Activated CD4-positive, alpha-beta T cell treated with anti-CD3 and anti-CD28 coated beads for 4 hours (primary cell): Measurements from ENCODE around the gene HLCS.
"Not testable (repeated sequence)": the region's sequence is repeated elsewhere in the genome, so short reads cannot be mapped to it uniquely, and the experiment has no call there.

Experiments used
- DNase-seq, 2 donors: peaks; one replicate each; pipeline ENCODE4 v3.0.0-alpha.2; 2020

Gene HLCS

DNA sequence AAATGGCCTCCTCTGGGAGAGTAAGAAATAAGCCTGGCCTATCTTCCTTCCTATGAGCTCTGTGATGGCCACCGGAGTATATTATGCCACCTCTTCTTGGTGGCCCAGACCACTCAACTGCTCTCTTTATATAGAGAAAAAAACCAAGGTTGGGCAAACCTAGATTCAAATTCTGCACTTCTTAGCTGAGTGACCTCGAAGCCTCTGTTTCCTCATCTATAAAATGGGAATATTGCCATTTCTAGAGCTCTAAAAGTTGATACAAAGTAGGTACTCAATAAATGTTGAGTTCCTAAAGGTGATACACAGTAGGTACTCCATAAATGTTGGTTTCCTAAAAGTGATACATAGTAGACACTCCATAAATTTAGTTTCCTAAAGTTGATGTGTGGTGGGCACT is 120.7 kb downstream of the HLCS start:
- DNase-seq, result no peak

DNA sequence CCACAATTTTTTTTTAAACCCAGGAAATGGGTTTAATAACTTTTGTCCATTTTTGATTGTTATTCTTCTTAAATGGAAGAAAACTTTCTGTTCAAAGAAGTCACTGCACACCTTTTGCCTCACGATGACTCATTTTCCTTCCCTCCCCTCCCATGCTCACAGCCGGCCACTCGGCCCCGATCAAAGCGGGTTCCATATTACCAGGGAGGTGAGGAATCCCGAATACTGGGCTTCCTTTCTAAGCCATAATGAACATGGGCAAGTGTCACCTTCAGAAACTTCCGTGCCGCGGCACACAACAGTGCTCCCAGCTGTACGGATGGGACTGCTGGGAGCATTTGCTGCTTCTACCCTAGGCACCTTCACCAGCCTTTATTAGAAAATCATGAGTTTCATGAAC is 121.4 kb downstream of the HLCS start:
- DNase-seq, result no peak

DNA sequence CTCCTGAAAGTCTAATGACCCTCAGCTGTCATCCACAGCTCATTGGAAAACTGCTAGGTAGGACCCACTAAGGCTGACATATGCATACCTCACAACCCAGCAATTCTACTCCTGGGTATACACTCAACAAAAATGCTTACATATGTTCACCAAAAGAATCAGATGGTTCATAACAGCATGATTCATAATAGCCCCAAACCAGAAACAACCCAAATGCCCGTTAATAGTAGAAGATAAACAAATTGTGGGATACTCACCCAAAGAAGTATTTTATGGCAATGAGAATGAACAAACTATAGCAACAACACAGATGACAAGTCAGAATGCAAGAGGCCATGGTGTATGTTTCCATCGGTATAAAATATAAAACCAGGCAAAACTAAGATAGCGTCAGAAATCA is 124.6 kb downstream of the HLCS start:
- DNase-seq, result no peak

DNA sequence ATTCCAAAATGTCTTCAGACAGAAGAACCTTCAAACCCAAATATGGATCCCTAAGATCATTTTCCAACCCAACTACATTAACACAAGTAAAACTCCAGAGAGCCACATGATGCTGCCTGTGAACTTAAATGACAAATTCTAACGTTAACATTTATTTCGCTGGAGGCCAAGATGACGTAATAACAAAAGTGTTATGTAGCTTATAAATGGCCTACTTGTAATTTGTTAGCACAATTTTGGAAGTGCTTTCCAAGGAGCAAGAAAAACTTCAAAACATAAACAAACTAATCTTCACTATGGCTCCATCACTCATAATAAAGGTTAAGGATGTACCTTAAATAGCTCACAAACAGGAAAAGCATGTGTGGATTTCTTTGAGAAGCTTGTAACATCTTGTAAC is 126.7 kb downstream of the HLCS start:
- DNase-seq, result no peak

DNA sequence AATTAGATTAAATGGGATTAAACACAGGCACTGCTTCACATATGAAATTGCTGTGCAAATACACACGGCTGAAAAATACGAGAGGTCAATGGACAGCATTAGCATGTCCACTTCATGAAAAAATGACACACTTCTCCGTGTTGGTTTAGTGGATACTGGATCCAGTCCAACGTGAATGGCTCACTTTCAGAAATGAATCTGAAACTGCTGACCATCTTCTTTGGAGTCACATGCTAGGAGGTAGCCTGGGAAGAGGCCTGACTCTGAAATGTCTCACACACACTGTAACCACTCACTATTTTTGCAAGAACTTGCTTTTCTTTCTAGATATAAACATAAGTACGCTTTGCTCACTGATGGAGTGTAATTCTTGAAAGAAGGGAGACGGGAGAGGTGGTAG is 127.3 kb downstream of the HLCS start:
- DNase-seq, result no peak

DNA sequence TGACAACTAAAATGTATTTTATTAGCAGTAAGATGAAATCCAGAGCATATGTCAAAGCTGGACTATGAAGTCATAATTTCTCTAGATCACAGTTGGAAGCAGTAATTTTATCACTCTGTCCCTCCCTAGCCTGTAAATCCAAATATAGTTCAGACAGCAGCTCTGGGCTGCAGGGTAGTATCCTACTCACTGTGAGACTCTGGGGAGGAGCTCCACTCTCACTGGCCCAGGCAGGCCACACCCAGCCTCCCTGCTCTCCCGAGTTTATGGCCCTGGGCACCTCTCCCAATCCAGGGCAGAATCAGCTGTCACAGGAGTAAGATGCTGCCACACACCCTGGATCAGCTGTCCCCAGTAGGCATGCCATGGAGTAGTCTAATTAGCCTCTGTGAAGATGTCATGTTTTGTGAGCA is 131.1 kb downstream of the HLCS start:
- DNase-seq, result no peak

DNA sequence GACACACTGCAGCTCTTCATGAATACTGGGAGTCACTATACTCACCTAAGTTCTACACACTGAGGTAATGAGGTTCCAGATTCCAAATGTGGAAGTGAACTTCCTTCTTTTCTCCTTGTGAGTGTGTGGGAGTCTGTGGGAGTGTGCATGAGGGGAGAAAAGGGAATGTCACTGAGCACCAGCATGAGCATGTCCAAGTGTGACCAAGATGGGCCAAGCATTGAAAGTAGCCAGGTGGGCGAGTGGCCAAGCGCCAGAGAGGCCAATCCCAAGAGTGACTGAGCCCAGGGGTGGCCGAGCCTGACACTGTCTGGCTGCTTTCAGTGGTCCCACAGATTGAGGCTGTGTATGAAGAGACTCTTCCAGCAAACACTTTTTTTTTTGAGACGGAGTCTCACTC is 132.3 kb downstream of the HLCS start:
- DNase-seq, result no peak

DNA sequence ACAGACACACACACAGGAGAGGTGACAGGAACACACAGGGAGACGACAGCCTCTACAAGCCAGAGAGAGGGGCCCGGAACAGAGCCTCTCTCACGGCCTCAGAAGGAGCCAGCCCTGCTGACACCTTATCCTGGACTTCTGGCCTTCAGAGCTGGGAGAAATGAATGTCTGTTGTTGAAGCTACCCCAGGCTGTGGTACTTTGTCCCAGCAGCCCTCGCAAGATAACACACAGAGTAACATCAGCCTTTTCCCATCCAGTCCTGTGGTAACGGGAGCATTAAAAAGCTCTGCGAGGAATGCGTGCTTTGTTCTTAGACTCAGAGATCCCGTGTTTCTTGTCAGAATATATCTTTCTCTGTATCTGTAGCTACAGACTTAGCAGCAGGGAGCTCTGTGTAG is 136.4 kb downstream of the HLCS start:
- DNase-seq, result no peak

DNA sequence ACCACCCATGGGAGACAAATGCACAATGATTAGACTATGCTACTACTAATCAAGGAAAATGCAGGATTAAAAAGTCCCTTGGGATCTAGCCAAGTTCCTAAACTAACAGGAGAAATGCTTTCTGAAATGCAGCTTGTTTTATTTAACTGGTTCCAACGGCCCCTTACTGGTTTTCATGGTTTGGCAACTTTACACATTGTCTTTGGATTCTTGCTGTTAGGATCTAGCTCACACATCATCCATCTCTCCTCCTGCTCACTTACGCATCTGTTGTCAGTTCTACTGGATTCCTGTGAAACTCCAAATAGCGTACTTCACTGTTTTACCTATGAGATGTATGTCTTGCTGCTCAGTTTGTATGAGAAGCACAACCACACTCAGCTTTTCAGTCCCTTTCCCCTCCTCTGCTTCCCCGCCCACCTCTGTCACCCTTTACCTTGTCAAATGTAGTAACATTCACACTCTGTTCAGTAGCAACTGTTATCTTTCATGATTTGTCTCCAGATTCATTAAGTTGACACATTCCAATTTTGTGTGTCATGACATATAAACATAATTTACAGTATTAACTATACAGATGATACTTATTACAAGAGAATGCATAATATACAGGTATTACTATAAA is 137.5 kb downstream of the HLCS start:
- DNase-seq, result no peak

DNA sequence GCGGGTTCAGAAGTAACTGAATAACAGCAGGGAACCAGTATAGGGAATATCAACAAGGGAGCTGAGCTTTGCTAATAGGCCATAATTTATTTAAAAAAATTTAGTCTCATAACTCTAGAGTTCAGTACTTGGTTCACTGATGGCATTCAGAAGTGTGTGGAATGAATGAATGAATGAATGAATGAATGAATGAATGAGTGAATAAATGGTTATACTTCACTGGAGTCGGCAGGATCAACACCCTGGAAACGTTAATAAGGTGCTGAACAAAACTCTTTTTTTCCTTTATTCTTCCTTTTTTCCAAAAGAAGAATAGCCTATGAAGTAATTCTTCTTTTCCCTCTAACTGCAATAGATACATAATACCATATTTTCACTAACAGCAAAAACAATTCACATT is 138.3 kb downstream of the HLCS start:
- DNase-seq, result no peak

DNA sequence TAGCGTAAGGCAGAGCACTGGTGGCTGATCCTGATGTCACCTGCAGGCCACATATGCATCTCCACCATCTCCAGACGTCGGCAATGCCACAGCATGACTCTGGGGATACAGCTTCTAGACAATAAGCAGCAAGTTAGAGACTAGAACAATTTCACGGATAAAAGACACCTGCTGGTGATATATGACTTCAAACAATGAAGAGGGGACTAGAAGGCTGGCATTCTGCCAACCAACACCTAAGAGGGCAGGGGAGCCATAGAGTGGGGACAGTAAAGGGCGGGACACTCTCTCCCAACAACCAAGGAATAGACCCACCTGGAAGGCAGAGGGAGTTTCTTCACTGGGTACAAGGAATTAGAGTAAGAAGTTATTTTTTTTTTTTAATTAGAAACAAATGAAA is 140.8 kb downstream of the HLCS start:
- DNase-seq, result no peak

DNA sequence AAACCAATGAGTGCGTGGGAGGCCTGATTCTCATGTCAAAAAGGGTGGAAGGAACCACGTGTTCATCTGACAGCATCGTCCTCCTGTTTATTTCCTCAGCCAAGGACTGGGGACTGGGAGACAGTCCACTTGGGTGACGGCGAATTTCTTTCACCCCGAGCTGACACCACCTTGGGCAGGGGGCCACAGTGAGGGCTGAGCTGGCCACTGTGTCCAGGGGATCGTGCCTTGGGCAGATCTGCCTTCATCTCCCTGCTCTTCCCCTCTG is 145.5 kb downstream of the HLCS start:
- DNase-seq, result no peak

DNA sequence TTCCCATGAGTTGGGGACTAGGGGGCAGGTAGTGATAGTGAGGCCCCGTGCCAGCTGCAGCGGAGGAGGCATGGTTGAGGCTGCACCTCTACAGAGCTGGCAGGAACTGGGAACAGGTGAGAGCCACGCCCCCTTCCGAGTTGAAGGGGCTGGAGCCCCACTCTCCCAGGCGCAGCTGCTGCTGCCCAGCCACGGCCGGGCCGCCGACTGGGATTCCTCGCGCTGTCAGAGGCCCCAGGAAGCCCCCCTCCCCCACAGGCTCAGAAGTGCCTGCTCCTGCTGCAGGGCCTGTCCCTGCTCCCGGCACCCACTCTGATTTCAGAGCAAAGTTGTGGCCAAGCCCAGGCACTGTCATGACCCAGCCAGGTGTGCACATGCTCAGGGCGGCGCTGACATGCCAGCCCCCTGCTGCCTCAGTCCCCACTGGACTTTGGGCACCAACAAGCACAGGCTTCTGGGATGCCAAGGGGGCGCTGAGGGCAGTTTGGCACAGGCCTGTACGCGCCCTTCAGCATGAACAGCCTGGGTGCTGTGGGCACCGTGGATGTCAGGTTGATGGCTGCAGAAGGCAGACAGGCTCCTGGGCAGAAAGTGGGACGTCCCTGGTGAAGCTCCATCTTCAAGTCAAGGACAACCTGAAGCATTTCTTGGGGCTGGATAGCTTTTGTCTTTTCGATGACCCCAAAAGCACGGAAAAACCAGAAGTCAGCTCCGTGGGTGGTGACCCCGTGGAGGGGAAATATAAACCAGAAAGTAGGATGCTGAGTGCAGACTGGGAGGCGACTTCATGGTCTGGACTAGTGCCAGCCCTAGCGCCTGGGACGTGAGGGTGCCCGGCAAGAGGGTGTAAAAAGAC is 146.1 kb downstream of the HLCS start:
- DNase-seq, result no peak

DNA sequence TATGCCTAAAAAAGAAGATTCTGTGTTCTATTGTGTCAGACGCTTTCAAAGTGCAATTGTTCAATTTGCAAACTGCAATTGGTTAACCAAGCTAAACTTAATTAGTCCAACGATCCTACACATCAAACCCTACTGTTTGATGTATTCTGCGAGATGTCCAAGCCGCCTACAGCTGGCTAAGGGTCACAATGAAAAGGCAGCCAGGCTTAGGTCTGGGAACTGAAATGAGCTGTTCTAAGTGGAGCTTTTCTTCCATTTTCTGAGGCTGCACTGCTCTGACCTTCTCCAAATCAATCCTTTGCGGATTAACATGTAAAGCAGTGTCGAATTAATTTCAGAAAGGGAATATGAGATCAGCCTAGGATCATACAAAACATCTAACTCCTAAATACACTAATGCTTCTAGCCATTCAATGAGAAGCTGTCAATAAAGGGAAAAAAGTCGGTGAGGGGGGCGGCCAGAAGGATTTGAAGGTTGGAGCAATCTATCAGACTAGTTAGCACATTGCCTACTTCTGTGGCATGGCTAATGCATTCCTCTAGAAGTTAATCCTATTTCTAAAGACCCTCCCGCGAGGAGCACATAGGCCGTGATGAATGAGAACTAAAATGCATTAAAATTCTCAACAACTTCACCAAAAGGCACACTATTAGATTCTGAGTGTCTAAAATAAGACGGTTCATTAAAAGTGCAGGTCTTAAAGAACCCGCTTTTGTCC is 148.6 kb downstream of the HLCS start:
- no peak for DNase-seq

DNA sequence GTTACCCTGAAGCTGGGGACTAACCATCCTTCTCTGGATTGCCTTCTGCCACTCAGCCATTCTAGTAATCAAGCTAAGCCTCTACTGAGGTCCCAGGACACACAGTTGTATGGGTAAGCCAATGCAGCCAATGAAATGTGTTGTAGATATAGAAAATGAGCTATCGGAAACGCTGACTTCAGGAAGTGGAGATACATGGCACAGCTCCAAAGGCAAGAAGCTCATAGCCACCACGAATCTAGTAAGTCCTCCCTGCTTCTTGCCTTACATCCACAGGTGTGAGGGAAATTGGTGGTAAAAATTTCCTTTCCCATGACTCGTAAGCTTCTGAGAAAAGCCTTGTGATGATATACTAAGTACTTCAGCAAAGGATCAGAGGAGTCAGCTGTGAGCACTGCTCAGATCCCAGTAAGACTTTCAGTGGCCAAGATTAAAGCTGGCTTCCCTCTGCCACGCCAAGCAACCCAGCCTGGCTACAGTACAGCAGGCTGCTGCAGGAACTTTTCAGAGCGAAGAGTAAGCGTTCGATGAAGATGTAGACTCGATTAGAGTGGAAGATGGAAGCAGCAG is 149.8 kb downstream of the HLCS start:
- no peak for DNase-seq

DNA sequence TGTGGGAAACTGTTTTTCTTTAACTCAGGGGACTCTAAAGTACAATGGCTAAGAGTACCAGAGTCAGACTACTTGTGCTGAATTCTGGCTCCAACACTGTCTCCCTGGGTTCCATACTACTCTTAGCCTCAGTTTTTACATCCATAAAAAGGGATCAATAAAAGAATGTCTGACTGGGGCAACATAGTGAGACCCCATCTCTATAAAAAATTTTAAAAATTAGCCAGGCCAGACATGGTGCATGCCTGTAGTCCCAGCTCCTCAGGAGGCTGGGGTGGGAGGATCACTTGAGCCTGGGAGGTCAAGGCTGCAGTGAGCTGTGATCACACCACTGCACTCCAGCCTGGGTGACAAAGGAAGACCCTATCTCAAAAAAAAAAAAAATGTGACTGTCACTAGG is 150.4 kb downstream of the HLCS start:
- DNase-seq, result not testable (repeated sequence)

DNA sequence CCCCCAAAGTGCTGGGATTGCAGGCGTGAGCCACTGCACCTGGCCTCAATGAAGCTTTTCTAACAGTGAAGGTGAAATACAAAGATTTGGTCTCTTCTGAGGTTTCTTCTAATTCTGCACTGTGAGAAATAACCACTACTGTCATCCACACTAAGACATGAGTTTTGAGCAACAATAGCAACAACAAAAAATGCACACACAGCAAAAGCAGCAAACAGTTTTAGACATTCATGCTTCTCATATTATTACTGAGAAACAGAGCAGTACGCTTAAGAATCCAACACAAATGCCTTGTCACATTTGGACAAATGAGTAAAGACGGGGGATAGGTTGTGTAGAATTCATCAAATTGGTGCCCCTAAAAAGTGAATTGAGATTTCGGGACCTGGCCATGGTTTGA is 151.2 kb downstream of the HLCS start:
- DNase-seq, result no peak

DNA sequence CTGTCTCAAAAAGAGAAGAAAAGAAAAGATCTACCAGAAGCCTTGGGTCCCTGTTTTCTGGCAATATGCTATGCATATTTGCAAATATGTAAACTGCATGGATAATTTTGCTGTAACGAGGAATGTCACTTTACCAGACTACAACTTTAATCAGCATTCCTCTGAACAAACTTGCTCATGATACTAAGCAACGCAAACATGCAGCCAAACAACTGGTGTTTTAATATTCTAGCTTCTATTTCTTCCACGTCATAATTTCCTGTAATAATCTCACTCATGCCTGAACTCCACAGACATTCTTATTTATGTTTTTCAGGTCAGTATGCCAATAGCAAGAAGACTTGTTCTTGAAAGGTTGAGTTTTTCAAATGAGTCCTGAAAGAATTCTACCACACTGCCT is 153.4 kb downstream of the HLCS start:
- no peak for DNase-seq

DNA sequence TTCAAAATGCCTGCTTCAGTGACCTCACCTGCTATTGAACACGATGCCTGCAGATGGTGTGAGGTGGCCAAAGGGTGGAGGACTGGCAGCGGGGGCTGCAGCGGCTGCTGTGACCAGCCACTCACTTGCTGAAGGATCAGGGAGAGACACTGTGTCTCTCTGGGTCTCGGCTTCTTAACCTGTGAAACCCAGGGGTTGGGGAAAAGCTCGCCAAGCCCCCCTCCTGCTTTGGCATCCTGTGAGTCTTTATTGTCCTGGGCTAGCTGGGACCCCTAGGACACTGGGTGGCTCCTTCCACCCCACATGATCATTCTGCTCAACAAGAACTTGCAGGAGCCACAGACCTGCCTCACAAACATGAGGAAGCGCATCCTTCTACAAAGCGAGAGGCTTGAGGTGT is 154.7 kb downstream of the HLCS start:
- DNase-seq, result no peak

DNA sequence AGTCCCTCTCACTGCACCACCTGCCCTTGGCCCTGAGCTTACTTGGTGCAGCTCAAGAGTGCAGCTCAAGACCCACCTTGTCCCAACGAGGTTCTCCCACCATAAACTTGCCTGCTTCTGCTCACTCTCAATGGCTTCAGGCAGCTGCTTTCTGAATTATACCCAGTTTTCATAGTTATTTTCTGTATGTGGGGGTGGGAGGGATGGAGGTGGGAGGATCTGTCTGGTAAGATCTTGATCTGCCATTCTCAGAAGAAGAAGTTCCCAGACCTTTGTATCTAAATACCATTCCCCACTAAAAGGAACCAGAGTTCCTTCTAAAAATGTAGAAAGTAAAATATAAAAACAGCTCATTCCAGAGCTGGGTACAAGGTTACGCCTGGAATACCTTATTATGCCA is 156.0 kb downstream of the HLCS start:
- no peak for DNase-seq

DNA sequence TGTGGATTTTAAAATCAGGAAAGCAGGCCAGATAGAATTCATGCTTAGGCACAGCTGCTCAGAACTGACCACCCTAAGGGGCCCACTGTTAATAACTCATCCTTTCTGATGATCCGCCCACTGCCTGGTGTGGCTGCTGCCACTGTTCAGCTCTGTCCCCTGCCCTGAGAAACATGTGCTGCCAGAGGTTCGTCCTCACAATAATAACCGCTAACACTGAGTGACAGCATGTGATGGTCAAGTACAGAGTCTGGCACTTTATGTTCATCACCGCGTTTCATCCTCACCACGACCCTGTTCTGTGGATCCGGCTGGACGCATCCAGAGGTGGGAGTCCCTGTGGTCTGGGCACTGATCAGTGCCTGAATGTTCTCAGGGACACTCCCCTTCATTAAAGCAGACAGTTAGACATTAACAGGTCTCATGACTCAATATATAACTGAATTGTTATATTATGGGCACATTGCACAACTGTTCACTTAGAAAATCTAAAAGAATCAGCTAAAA is 159.0 kb downstream of the HLCS start:
- no peak for DNase-seq

DNA sequence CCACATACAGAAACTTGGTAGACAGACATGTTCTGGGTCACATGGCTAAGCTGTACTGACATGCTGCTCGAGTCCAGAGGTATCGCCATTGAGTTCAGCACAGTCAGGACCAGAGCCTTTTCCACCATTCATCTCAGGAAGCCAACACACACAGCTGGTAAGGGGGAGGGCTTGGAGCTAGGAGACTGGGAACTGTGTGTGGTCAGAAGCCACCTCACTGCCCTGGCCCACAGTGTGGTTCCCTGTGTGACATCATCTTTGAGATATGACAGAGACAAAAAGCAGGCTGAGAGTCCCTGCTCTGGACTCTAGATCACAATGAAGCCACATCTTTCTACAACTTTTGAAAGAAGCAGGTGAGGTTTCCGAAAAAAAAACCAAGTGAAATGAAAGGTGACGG is 160.4 kb downstream of the HLCS start:
- no peak for DNase-seq

DNA sequence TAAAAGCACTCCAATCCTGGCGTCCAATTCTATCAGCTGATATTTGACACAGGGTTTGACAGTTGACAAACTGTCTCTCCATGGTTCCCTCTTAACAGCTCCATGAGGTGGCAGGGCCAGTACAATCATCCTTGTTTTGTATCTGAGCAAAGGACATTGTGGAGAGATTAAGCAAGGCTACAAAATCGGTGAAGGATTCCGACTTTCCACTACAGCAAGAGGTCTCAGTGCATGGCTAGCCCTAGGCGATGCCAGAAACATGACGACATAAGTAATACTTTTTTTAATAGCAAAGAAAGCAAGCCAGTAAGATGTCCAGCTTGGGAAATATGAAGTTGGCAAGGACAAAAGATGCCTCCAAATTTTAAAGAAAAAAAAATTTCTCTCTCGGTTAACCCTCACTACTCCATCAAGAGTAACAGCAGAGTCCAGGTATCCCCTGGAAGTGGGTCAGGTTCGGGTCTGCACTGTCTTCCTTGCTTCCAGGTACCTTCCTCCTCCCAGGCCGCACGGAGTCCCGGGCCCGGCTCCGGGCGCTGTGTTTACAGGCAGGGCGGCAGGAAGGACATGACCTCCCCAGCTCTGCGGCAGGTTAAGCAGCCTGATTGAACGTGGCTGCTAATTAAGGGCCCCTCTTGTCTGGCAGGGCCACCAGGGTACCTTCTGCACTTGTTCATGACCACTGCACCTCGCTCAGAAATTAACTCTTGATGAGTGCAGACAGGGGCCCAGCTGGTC is 161.4 kb downstream of the HLCS start:
- no peak for DNase-seq
